GM21619 (cell line): ENCODE results near the gene ATP1B3.
"Not testable (repeated sequence)": the region's sequence is repeated elsewhere in the genome, so short reads cannot be mapped to it uniquely, and the experiment has no call there.

Experiments
- ATAC-seq: cut with Tn5 transposase; IDR thresholded peaks from one replicate; pipeline ENCODE4 v1.9.1; 2021; ENCODE audit not compliant: unreplicated experiment

ATP1B3 gene

DNA sequence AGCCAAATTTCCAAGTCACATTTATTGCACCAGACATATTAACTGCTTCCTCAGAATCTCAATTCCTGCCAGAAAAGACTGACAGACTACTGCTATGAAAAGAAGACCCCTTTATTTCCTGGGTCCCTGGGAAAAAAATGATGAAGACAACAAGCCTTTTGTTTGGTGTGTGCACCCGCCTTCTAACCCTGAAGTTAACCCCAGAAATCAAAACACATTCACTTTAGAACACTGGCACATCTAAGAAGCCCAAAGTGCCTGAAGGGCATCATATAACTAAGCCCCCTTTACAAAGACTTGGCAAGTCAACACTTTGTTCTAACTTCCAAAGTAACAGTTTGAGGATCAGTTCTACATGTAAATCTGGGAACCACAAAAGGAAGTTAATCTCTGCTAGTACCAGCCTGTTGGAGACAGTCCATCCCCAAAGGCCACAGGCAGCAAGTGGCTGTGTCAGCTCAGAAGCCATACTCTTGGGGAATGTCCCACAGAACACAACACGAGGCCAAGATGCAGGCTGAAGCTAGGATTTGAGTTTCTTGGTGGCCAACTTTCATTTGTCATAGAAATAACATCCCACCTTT, 16.3 kb upstream of the ATP1B3 start:
- ATAC-seq: no peak

DNA sequence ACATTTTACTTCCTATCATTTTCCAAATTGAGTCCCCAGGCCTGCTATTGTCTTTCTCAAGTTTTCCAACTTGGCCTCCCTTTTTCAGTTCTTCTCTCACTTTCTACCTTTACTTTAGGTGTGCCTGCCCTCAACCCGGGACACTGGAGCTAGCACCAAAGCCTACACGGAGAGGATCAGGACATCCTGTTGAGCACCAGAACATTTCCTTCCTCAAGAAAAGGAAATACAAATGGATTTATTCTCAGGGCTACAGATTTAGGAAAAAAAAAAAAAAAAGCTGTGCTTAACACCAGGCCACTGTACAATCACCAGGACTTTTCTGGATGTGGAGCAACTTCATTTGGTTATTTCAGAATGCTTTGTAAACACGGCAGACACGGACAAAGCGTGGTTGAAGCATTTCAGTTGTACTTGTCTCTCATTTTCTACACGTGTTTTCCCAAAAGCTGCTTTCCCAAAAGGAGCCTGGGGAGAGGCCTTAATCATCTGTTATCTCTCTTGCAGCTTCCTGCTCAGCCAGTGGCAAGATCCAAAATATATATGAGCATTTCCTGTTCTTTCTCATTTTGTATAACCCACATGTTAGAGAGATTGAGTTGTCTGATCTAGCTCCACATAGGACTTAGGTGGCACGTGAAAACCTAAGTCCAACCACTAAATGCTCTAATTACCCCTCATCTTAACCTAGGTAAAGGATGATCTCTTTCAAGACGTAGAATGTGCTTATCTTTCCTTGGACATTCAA, 15.5 kb upstream of the ATP1B3 start:
- no peak for ATAC-seq

DNA sequence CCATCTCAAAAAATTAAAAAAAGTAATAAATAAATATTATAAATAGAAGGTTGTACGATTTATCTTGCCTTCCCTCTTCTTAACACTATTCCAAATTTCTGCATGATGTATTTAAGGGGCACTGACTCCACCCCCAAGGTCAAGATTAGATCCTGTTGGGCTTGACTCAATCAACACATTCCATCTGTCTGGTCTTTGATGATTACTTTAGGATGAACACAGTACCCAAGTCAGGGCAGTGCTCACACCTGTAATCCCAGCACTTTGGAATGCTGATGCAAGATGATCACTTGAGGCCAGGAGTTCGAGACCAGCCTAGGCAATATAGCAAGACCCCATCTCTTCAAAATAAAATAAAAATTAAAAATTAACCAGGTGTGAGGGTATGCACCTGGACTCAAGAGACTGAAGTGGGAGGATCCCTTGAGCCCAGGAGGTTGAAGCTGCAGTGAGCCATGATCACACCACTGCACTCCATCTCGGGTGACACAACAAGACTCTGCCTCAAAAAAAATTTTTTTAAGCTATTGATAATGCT, 14.1 kb upstream of the ATP1B3 start:
- ATAC-seq: no peak

DNA sequence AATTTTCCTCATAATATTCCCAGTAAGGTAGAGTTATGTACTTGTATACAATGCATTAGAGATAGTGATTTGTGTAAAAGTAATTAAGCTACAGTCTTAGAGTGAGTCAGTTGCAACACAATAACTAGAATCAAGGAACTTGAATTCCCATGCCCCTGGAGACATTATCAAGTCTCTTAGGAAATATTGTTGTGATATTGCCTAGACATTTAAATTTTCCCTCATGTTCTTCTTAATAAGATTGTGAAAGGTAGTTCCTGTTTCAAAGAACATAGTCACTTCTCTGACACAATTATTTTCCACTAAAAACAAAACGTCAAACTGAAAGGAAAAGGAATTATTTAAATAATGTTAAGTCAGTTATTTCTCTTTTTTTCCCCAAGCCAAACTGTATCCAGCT, 13.0 kb upstream of the ATP1B3 start:
- no peak for ATAC-seq

DNA sequence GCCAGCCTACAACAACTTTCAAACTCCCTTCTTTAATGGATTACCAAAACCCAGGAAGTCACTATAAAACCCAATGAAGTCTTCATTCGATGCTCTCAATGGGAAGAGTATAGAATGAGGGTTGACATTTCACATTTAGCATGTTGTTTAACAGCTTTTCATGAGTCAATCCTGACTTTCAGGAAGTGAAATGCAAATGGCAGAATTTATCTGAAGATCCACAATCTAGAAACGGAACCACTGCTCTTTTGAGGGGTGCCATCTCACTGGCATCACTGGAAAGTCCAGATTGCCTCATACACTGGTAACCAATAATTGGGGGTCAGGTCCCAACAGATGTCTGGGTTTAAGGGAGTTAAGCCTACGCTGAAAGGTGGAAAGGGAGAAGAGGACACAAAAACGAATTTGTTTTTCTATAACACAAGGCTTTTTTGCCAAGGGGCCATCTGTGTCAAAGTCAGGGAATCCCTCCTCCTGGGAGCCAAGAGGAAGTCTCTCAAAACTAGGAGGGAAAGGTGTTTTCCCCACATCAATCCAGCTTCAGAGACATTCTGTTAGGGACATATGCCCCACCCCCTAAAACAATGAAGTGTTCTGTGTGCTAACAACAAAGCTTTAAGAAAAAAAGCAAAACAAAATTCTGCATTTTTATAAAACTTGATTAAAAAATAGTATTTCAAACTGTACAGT, 12.0 kb upstream of the ATP1B3 start:
- ATAC-seq: no peak

DNA sequence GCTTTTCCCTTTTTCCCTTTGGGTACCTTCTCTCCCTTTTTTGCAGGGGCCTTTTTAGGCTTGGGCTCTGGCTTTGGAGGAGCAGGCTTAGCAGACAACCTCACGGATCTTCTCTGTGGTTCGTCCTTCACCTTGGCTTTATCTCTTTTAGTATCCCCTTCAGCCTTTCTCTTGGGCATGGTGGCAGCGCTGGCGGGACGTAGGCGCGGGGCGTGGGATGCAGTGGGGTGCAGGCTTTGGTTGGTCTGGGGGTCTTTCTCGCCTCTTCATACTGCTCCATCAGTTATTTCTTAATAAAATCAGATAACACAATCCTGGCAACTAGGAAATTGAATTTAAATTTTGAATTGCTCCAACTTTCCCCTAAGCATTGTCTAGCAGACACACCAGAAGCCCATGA, 11.3 kb upstream of the ATP1B3 start:
- ATAC-seq: no peak

DNA sequence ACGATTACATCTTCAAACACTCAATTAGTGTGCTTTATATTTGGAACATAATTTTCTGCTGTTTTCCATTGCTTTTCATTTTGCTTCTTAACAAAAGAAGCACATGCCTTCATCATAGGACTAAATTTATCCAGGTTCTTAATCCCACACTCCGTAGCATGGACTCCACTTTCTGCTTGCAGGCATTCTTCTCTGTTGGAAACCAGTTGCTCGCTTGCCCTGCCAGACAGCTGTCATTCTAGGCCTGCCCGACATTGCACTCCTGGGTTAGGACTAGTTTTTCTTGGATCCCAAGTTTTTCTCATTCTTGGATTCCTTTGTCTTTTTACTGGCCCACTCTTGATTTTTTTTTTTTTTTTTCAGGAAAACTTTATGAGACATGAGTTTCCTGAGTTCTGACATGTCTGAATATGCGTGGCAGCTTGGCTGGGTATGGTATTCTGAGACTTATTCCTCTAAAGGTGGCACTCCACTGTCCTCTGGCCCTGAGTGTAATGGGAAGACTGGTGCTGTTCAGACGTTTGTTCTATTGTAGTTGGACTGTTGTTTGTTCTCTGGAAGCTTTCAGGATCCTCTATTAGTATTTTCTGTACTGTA, 6.3 kb upstream of the ATP1B3 start:
- no peak for ATAC-seq

DNA sequence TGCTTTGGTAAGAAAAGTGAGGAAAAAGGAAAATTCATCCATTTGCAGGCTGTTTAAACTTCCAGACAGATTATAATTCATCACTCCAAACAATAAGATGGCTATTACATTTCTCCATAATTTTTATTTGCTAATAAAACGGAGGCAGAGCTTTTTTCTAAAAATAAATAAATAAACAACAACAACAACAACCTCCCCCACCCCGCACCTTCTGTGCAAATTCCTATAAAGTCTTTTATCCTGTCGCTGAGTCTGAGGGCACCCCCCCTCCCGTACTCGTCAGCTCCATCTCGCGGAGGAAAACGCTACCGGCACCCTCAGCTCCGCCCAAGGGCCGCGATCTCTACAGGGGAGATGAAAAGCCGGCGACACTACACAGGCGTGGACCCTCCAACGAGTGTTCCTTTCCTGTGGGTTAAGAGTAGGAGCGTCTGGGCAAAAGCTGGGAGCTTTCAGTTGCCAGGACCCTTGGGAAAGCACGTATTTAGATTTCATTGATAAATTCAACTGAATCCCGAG, 1.0 kb upstream of the ATP1B3 start:
- peak; percentile 42 for ATAC-seq

DNA sequence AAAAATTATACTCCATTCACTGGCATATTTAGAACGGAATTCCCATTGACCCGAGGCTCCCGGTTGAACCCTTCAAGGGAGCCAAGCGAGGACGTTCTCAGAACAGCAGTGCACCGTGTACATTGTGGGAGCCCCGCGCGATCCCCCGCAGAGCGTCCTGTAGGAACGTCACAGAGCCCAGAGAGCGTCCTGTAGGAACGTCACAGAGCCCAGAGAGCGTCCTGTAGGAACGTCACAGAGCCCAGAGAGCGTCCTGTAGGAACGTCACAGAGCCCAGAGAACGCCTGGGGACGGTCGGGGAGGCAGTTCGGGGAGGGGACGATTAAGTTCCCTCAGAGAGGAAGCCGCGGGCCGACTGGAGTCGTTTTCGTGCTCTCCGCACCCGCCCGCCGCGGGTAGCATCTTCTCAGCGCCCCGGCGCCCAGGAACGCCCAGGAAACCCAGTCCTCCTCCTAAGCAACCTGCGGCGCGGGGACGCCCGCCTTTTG, 506 bp upstream of the ATP1B3 start:
- peak; percentile 42 for ATAC-seq

DNA sequence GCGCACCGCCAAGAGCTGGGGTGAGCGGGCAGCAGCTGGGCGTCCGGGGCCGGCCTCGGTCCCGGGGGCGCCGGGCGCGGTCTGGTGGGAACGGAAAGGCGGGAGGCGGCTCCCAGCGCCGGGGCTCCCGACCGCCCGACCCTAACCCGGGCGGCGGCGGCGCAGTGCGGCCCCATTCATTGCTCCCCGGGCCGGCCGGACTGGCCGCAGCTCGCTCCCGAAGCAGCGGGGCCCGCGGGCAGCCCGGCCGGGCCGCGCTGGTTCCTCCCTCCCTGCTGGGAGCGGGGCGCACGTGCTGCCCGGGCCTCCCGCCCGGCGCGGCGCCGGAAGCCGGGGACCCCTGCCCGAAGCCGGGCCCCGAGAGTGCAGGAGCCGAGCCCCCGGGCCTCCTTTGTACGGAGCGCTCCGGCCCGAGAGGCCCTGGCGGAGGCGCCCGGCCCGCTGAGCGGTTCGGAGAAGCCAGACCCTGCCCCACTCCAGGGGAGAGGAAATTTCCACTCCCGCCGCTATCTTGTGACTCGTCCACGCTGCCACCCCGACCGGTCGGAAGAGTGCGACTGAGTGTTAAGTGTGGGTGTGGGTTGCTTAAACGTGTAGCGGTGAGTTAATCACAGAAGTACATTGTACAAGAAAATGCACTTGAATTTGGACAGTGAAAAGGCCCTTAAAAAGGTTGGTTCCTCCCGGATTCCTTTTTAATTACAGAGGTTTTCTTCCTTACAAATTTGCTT, 613 bp downstream of the ATP1B3 start:
- ATAC-seq: peak; percentile 18

DNA sequence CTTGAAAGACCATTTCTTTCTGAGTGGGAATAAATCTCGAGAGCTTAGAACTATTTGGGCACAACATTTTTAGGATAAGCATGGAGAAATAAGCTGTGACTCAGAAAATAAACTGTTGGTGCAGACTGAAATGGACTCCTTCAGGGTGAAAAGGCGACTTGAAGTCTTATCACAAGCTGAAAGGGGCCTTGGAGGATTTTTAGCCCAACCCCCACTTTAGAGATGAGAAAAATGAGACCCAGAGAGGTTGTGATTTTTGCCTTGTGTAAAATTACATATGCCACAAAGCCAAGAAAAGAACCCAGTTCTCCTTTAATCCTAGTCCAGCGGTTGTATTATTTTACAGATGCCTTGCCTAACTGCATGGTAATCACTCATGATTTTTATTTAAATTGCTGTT, 1.5 kb downstream of the ATP1B3 start:
- ATAC-seq: no peak

DNA sequence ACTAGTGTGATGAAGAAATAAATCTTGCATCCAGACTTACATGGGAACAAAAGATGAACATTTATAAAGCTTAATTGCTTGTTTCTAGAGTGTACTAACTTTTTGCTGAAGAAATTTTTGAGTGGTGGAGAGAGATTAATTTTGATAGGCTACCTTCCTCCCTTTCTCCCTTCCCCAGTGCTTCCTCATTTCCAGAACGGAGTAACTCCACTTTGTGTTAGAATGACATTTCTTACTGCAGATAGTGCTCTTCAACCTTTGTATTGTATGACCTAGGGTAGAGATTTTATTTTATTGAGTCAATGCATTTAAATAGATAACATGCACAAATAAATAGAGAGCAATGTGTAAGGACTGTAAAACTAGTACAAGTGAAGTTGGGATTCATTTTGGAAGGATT, 1.9 kb downstream of the ATP1B3 start:
- no peak for ATAC-seq

DNA sequence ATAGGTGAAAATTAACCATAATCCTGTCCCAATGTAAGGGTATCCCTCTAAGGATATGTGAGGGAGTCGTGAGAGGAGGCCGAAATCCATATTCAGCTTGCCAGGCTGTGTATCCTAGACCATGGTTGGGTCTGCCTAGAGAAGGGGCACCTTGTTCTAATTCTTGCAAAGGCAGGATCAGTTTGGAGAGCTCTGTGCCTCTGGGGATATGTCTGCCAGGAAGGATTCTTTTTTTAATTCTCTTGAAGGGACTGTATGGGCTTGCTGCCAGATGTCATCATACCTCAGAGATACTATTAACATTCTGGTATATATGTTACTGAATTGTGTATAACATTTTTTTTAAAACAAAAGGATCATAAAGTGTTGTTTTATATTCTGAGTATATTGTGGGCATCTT, 2.4 kb downstream of the ATP1B3 start:
- no peak for ATAC-seq

DNA sequence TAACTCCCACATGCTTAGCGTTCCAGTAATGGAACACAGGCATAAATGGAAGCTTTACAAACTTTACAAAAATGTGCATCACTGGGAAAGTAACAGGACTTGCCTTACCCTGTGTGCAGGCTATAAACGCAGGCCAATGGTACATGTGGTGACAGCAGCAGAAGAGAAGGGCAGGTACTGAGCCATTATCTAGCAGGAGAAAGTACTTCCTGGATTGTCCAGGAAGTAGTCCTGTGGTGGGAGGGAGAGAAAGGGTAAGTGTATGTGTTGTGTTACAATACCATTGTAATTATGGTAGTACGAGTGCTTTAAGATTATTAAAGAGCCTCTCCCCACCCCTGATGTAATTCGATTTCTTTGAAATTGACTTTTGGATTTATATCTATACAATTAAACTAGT, 5.3 kb downstream of the ATP1B3 start:
- ATAC-seq: no peak

DNA sequence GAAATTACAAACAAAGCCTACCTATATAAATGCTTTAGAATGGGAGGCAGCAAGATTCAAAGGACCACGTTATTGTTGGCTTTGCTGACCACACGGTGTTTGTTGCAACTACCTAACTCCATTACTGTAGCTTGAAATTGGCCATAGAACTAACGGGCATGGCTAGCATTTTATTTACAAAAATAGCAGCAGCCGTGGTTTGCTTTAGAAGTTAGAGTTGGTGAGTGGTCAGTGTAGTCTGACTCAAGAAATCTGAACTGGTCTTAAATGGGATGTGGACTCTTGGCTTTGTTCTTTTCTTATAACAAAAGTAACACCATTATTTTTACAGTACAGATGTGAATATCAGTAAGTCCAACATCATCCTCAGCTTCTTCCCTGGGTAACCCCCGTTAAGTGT, 10.6 kb downstream of the ATP1B3 start:
- ATAC-seq: no peak

DNA sequence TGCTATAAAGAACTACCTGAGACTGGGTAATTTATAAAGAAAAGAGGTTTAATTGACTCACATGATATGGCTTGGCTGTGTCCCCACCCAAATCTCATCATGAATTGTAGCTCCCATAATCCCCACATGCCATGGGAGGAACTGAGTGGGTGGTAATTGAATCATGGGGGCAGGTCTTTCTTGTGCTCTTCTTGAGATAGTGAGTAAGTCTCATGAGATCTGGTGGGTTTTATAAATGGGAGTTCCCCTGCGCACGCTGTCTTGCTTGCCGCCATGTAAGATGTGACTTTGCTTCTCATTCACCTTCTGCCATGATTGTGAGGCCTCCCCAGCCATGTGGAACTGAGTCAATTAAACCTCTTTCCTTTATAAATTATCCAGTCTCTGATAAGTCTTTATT, 12.1 kb downstream of the ATP1B3 start:
- not testable (repeated sequence) for ATAC-seq

DNA sequence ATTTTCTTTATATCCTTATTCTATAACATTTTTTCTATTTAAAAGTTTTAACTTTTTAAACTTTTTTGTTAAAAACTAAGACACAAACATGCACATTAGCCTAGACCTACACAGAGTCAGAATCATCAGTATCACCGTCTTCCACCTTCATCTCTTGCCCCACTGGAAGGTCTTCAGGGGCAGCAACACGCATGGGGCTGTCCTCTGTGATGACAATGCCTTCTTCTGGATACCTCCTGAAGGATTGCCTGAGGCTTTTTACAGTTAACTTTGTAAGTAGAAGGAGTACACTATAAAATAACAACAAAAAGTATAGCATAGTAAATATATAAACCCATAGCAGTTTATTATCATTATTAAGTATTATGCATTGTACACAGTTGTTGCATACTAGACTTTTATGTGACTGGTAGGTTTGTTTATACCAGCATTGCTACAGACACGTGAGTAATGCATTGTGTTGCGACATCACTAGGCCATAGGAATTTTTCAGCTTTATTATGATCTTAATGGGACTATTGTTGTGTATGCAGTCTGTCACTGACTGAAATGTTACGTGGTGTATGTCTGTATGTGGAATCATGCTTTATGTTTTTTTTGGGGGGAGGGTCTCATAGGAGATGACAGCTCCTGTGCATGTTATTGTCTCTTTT, 18.2 kb downstream of the ATP1B3 start:
- ATAC-seq: no peak

DNA sequence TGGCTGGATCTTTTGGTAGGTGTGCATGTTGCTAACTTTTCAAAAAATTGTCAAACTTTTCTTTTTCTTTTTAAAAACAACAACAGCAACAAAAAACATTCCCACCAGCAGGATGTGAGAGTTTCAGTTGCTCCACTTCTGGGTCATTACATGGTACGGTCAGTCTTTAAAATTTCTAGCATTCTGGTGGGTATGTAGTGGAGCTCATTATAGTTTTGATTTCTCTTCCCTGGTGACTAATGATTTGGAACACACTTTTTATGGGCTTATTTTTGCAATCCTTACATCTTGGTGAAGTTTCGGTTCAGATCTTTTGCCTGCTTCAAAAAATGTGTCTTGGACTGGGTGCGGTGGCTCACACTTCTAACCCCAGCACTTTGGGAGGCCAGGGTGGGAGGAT, 19.3 kb downstream of the ATP1B3 start:
- no peak for ATAC-seq

DNA sequence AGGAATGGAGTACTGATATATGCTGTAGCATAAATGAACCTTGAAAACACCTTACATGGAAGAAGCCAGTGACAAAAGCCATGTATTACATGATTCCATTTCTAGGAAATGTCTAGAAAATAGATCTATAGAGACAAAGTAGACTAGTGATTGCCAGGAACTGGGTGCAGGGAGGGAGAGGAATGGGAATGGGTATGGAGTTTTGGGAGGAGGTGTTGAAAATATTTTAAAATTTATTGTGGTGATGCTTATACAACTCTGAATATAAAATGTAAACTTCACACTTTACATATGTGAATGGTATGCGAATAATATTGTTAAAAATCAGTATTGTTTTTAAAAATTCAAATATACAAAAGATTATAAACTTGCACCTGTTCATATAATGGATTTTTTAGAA, 22.5 kb downstream of the ATP1B3 start:
- no peak for ATAC-seq

DNA sequence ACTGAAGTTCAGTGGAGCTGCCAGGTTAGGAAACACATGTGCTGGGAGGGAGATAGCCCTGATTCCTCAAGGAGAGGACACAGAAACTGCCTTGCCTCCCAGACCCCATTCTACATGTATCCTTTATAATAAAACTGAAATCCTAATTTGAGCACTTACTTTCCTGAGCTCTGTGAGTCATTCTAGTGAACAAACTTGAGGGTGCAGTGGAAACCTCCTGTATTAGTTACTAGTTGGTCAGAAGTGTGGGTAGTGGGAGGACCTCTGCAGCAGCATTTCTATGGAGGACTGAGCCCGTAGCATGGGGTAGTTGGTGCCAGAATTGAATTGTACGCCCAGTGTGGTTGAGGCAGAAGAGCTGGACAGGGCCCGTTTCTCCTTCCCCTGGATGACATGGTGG, 23.9 kb downstream of the ATP1B3 start:
- no peak for ATAC-seq
